SIG-M5 treated with dmso at 0.1 percent for 504 hours (cell line): ENCODE measurements around the gene TAF11L13.
"Not testable (repeated sequence)": the region's sequence is repeated elsewhere in the genome, so short reads cannot be mapped to it uniquely, and the experiment has no call there.

Experiments
- DNase-seq: peaks from one replicate; lab custom pipeline; 2025; ENCODE audit not compliant: unreplicated experiment; lab: John Stamatoyannopoulos, UW

The TAF11L13 gene

GRCh38 chr5:17631788-17632187 is at the start of gene TAF11L13:
Gene TAF11L13, plus strand, starts transcription at chr5:17632088.
- DNase-seq, result not testable (repeated sequence)

- not testable (repeated sequence) for DNase-seq
These were observed 46.2 kb upstream of the TAF11L13 start, which contains the start of gene TAF11L7 for GRCh38 chr5:17585658-17586057. Gene TAF11L7, minus strand, starts transcription at chr5:17585758.

- DNase-seq, result not testable (repeated sequence)
These were observed 41.0 kb upstream of the TAF11L13 start, which contains the start of gene TAF11L8 for GRCh38 chr5:17590860-17591259. Gene TAF11L8, minus strand, starts transcription at chr5:17590960.

GRCh38 chr5:17594255-17594654 is 37.6 kb upstream of the TAF11L13 start, which contains the start of gene TAF11L9:
Gene TAF11L9, minus strand, starts transcription at chr5:17594394.
- DNase-seq, result not testable (repeated sequence)

GRCh38 chr5:17597728-17598127 is 34.2 kb upstream of the TAF11L13 start, which contains the start of gene TAF11L10:
Gene TAF11L10, minus strand, starts transcription at chr5:17597828.
- DNase-seq, result not testable (repeated sequence)

GRCh38 chr5:17603880-17604279 is 28.0 kb upstream of the TAF11L13 start, which contains the start of gene TAF11L11:
Gene TAF11L11, plus strand, starts transcription at chr5:17604183.
- DNase-seq, result not testable (repeated sequence)

- no peak for DNase-seq
These were observed 26.9 kb upstream of the TAF11L13 start for GRCh38 chr5:17604951-17605350.

- DNase-seq, result not testable (repeated sequence)
These were observed 24.4 kb upstream of the TAF11L13 start for GRCh38 chr5:17607461-17607860.

- DNase-seq, result not testable (repeated sequence)
These were observed 21.8 kb upstream of the TAF11L13 start, which contains the start of gene TAF11L12 for GRCh38 chr5:17610092-17610491. Gene TAF11L12, plus strand, starts transcription at chr5:17610392.

GRCh38 chr5:17614872-17615605 is 16.8 kb upstream of the TAF11L13 start:
- no peak for DNase-seq

GRCh38 chr5:17619354-17619753 is 12.5 kb upstream of the TAF11L13 start:
- no peak for DNase-seq

- no peak for DNase-seq
These were observed 11.3 kb upstream of the TAF11L13 start for GRCh38 chr5:17620627-17621026.

GRCh38 chr5:17625686-17626085 is 6.2 kb upstream of the TAF11L13 start:
- no peak for DNase-seq

GRCh38 chr5:17634160-17634559 is 2.3 kb downstream of the TAF11L13 start, which contains the start of gene TAF11L14:
Gene TAF11L14, plus strand, starts transcription at chr5:17634460.
- DNase-seq, result no peak

- not testable (repeated sequence) for DNase-seq
These were observed 17.3 kb downstream of the TAF11L13 start for GRCh38 chr5:17649232-17649631.

- not testable (repeated sequence) for DNase-seq
These were observed 23.4 kb downstream of the TAF11L13 start for GRCh38 chr5:17655201-17655759.

- no peak for DNase-seq
These were observed 24.0 kb downstream of the TAF11L13 start for GRCh38 chr5:17655921-17656320.

- no peak for DNase-seq
These were observed 31.3 kb downstream of the TAF11L13 start for GRCh38 chr5:17663182-17663581.

- DNase-seq, result peak; percentile 53
These were observed 33.9 kb downstream of the TAF11L13 start for GRCh38 chr5:17665836-17666235.

- no peak for DNase-seq
These were observed 34.9 kb downstream of the TAF11L13 start for GRCh38 chr5:17666726-17667235.

GRCh38 chr5:17670353-17670752 is 38.5 kb downstream of the TAF11L13 start:
- no peak for DNase-seq
